IPS DF 4.7 (cell line): ENCODE measurements around the gene KLHL6.
"Not testable (repeated sequence)": the region's sequence is repeated elsewhere in the genome, so short reads cannot be mapped to it uniquely, and the experiment has no call there.

Source experiments
- DNase-seq: peaks from one replicate; pipeline ENCODE4 v3.0.0-alpha.2; 2013; ENCODE audit warnings: low spot score; ENCODE audit errors: extremely low read depth

Gene KLHL6

DNA sequence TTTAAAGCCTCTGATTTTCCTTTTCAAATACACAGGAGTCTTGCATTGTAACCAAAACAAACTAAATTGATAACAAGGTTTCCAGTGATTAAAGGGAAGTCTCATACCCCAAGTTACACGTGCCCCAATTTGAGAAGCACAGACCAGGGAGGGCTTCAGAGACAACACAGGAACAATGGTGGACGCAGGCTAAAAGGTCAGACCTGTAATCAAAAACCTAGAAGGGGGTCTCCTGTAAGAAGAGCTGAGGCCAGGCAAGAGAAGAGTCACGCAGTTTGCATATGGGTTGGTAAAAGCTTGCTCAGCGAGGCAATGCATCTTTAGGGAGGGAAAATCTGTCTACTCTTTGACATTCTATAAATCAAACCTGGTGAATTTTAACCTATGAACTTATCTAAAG is 68.5 kb downstream of the KLHL6 start:
- DNase-seq: no peak

DNA sequence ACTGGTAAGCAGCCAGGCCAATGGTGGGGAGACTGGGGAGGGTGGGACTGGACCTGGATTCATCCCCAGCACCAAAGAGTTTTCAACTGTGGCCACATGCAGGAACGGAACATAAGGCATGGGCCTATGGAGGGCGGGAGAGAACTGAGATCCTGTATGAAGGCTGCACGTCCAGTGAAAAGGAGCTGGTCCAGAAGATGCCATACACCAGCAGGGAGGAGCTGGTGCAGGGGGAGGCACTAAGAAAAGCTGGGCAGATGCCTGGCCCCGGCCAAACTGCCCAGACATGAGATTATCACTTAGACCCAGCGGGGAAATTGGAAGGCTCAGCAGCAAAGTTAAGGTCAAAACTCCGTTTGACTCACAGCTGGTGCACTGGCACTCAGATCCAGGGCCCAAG is 69.0 kb downstream of the KLHL6 start:
- no peak for DNase-seq

DNA sequence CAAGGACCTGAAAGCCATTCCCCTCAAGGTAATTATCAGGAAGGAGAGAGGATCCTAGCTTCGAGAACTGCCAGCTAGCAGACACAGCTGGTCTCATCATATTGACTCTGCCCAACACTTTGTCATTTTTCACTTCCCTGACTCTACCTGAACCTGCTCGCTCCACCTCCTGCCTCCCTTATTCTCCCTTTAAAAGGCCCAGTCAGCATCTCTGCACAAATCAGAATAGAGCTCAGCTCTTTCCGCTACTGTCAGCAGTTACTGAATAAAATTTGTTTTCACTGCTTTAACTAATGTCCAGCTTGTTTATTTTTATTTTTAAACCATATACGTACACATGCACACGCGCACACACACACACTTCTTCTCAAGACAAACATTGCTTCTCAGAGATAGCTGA is 69.9 kb downstream of the KLHL6 start:
- DNase-seq: no peak

DNA sequence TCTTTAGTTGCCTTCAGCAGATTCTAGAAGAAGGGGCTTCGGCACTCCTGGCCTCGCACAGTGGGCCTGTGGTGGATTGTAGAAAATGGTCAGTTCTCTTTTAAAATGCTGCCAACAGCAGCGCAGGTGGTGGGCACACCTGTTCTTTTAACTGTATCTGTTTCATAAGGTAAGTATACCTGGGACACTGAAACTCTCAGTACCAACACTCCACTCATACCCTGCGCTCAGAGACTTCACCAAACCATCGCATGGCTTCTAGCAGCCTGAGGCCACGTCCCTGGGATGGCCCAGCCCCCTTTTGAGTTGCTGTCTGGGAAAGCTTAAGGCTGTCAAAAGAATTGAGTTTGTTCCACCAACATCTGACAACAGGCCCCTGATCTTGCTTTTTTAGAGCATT is 70.4 kb downstream of the KLHL6 start:
- no peak for DNase-seq

DNA sequence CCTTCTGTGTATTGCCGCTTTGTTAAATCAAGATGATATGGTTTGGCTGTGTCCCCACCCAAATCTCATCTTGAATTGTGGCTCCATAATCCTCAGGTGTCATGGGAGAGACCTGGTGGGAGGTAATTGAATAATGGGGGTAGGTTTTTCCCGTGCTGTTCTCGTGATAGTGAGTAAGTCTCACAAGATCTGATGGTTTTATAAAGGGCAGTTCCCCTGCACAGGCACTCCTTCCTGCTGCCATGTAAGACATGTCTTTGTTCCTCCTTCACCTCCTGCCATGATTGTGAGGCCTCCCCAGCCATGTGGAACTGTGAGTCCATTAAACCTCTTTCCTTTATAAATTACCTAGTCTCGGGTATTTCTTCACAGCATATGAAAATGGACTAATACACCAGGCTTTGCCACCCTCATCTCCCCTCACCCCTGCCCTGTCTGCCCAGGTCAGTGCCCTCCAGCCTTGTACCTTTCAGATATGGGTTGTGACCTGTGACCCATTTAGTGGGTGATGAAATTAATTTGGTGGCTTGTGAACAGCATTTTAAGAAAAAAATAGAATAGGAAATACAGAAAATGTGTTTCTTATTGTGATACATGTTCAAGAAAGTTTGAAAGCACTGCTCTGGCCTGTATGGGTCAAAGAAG is 71.0 kb downstream of the KLHL6 start:
- no peak for DNase-seq

DNA sequence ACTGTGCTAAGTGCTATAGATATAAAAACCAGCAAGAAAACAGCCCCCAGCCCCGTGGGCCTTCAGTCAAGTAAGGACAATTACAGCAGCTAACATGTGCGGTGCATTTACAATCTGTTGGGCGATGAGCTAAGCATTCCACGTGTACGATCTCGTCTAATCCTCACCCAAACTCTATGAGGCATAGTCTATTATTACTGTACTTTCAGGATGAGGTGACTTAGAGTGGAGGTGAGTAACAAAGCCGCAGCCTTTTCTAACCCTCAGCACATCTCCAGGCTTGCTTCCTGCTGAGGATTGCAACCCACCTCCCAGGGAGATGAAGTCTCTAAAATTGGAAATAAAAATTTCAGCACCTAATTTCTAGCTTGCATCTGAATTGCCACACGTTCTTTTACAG is 73.9 kb downstream of the KLHL6 start:
- no peak for DNase-seq

DNA sequence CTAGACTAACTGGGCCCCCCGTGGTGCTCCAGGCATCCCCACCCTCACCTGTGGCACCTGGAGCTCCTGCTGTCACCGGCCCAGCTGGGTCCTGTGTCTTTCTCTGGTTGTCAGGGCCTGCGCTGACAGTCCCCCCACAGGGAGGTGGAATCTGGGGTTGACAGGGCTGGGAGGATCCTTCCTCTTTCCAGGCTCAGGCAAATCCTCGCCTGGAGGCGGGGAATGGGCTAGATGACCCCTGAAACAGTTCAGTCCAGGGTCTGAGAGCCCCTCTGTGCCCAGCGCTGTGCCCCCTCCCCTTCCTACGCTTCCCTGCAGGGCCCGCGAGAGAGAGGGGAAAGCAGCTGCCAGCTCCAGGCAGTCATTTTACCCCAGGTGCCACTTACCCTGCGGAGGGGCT is 77.0 kb downstream of the KLHL6 start:
- no peak for DNase-seq

DNA sequence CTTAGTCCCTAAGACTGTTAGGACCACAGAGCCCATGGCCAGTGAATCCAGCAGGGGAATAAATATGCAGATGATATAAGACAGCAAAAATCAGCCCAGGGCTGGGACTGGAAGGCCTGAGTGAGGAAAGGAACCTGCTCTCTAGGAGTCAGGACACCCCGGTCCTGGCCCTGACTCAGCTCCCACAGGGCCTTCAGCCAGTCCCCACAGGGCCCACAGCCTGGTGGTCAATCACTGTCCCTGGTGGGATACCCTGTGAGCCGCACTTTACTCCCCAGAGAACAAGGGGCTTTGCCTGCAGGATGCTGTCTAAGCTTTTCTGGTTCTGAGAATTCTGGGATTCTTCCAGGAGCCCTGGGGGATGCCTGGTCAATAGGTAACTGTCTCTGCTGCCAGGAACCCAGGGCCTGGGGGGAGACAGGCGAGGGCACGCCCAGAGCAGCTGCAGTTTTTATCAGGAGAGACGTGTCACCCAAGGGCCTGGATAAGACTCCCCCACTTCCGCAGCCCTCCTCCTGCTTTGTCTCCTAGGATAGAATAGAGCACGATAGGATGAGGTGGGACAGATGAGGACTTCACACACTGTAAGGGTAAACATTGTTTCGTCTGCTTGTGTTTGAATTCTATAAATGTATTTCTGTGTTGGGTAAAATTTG is 77.6 kb downstream of the KLHL6 start:
- DNase-seq: no peak

DNA sequence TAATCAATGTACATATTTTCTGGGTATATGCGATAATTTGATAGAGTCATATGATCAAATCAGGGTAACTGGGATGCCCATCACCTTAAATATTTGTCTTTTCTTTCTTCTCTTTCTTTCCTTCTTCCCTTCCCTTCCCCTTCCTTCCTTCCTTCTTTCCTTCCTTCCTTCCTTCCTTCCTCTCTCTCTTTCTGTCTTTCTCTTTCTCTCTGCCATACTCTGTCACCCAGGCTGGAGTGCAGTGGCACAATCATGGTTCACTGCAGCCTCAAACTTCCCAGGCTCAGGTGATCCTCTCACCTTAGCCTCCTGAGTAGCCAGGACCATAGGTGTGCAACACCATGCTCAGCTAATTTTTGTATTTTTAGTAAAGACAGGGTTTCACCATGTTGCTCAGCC is 79.7 kb downstream of the KLHL6 start:
- DNase-seq: not testable (repeated sequence)

DNA sequence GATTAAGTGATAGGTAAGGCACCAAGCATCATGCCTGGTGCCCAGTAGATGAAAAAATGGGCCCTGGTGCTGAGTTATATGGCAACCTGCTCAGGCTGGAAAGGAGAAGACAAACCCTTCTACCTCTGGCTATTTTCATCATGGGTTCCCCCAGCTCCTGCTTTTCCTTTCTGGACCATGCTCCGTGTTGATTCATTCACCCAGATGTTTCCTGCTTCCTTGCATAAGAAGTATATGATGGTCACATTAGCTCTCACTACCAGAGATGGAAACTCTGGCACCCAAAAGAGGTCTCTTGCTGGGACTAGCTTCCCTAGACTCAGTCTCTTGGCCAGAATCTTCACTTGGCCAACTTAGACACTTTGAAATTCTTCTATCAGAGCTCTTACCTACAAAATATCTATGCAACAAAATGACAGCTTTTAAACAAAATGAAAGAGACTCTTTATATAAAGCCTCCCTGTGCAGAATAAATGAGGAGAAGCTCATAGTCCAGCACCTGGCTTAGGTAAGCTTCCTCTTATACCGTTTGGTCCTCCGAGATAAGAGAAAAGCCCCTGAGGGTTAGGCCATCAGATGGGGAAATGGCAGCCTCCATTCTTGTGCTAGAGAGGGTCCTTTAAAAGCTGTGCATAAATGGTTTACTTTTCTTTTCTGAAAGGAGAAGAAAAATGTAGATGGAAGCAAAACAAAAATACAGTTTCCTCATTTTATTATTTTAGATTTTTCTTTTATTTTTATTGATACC is 80.3 kb downstream of the KLHL6 start:
- no peak for DNase-seq

DNA sequence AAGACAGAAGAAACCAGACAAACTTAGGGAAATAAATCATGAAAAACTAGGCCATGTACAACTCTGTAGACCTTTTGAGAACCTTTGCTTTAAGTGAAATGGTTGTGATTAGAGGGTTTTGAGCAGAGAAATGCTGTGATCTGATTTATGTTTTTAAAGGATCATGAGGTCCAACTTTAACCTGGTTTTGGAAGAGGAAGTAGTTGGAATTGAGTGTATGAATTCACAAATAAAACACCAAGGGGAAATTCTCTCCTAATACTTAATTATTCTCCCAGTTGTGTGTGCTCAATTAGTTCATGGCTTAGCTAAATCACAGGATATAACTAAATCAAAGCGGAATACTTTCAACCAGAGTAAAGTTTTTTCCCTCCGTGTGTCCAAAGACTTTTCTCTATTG is 81.5 kb downstream of the KLHL6 start:
- no peak for DNase-seq

DNA sequence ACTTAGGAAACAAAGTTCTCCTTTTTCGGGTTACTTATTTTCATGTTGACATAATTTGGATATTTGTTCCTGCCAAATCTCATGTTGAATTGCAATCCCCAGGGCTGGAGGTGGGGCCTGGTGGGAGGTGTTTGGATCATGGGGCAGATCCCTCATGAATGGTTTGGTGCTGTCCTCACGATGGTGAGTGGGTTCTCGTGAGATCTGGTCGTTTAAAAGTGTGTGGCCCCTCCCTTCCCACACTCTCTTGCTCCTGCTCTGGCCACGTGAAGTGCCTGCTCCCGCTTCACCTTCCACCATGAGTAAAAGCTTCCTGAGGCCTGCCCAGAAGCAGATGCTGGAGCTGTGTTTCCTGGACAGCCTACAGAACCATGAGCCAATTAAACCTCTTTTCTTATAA is 83.4 kb downstream of the KLHL6 start:
- no peak for DNase-seq

DNA sequence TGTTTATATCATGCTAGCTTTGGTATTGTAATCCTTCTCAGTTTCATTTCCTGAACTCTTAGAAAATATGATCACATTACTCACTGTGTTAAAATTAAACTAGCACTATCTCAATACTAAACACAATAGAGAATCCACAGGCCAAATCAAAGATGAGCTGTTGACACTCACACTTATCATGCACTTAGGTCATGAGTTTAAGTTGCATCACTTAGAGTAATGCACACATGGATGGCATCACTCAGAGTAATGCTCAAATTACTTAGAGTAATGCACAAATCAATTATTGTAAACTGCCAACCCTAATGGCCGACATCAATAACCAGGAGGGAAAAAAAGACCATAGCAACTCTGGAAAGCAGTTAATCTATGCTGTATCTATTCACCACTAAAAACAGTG is 87.1 kb downstream of the KLHL6 start:
- no peak for DNase-seq

DNA sequence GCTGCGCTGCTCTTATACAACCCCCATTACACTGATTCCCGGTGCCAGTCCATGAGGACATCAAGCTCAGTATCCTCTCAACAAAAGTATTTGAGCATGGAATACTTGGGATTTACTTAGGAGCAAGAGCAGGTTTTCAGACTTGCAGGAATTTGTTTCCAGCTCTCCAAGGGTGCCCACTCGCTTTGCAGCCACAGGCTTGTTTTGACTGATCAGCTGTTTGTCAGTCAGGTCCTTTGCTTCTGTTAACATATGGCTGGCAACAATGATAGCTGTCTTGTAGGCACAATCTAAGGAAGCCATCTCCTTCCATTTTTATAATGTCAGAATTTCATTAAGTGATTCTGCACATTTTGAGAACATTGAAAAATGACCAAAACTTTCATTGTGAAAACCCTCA is 88.9 kb downstream of the KLHL6 start:
- DNase-seq: no peak

DNA sequence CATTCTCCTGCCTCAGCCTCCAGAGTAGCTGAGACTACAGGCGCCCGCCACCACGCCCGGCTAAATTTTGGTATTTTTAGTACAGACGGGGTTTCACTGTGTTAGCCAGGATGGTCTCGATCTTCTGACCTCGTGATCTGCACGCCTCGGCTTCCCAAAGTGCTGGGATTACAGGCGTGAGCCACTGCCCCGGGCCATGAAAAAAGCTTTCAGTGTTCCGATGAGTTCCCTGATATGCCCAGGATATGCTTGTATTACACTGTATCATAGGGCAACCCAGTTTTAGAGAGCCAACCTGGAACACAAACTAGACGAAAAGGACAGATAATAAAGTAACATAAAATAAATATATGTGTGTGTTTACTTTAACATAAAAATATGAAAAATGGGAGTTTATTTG is 89.8 kb downstream of the KLHL6 start:
- not testable (repeated sequence) for DNase-seq

DNA sequence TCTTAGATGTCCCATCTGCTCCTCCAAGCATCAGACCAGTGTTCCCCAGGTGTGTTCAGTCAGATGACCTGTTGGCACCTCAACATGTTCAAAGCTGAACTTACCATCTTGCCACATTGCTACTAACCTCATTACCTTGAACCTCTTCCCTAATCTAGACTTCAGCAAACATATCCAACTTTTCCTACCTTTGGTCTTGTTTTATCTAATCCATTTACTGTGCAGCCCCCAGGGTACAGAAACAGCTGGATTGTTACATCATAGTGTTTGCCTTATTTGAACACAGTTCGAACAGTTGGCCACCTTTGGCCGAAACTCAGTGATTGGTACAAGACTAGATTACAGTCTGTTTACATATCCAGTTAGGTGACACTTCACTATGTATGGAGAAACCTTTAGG is 91.0 kb downstream of the KLHL6 start:
- no peak for DNase-seq

DNA sequence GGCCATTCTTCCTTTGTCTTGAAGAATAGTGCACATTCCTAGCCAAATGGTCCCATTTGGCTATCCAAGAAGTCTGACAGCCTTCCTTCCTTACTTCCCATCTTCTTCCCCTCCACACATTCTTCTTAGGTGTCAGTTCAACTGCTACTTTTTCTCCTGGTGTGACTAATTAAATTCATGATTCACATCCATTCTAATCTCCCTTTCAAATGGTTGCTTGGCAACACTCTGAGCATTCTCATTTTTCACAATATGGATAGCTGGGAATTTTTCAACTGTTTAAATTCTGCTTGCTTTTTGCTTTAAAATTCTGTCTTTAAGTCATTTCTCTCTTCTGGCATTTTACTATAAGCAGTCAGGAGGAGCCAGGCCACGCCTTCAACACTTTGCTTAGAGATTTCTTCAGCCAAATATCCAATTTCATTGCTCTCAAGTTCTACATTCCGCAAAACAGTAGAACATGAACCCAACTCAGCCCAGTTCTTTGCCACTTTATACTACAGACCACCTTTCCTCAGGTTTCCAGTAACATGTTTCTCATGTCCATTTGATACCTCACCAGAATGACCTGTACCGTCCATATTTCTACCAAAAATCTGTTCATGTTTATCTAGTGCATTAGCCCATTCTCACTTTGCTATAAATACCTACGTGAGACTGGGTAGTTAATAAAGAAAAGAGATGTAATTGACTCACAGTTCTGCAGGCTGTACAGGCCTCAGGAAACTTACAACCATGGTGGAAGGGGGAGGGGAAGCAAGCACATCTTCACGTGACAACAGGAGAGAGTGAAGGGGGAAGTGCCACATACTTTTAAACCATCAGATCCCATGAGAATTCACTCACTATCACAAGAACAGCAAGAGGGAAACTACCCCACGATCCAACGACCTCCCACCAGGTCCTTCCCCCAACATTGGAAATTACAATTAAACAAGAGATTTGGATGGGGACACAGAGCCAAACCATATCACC is 95.1 kb downstream of the KLHL6 start:
- no peak for DNase-seq

DNA sequence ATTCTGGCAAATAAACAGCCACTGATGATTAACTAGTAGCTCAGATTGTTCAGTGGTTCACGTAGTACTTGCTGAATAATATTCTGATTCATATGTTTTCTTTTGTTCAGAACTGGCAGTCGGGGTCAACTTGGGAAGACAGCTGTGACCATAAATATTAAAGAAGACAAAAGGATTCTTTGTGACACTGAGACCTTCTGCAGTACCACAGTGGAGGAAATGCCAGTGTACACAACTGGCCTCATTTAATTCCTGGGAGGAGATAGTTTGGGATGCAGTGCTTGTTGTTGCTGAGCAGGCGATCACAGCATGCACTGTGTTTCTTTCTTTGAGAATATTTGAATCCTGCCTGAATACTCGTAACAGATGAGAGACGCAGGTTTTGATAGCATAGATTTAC is 100.4 kb downstream of the KLHL6 start:
- no peak for DNase-seq

DNA sequence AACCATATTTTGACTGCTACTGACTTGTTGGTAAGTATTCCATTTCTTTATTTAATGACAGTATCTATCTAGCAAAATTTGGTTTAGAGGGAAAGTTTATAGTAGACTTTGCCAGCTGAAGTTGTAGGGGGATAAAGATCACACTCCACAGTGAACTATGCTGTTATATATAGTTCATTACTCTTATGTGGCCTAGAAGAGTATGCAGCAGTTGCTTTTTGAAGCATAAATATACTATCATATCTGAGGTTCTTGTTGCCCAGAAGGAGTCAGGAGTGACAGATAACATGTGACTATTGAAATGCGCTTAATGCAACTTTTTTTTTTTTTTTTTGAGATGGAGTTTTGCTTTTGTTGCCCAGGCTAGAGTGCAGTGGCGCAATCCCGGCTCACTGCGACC is 101.4 kb downstream of the KLHL6 start:
- no peak for DNase-seq

DNA sequence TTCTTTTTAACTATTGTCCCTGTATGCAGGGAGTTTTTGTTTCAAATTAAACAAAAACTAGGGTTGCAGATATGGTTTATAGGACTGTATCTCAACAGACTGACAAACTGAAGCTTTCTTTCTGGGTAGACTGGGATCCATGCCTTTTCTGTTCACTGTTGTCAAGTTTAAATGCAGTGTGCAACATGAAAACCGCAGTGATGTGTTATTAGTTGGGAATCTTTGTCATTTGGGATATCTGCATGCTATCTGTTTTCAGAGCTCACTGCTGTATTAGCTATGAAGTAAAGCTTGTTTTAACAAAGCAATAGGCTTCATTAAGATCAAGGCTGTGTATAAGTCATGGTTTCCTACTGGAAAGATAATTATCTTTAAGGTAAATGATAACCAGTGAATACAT is 105.7 kb downstream of the KLHL6 start:
- DNase-seq: no peak

DNA sequence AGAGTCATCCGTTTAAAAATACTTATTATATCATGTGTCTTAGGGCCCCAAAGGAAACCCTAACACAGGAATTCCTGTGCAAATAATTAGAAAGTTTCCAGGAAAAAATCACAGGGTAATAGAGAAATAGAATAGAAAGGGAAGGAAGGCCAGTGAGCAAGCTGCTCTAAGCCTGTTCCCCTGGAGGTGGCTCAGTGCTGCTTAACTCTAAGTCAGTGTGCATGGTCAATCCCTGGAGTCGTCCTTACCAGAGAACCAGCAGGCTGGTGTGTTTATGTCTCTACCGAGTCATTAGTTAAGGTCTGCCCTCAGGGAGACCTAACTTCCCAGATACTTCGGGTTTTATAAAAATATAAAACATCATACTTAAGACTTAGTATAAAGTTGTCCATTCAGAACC is 106.1 kb downstream of the KLHL6 start:
- DNase-seq: no peak
